ENCODE results near the gene ERH.
"Not testable (repeated sequence)": the region's sequence is repeated elsewhere in the genome, so short reads cannot be mapped to it uniquely, and the experiment has no call there.

ERH gene

GRCh38 chr14:69392481-69392880 lies 5.6 kb downstream of the ERH start:
- no peak for DNase-seq

- DNase-seq: not testable (repeated sequence)
These were observed 6.7 kb downstream of the ERH start for GRCh38 chr14:69391400-69391799.

DNA sequence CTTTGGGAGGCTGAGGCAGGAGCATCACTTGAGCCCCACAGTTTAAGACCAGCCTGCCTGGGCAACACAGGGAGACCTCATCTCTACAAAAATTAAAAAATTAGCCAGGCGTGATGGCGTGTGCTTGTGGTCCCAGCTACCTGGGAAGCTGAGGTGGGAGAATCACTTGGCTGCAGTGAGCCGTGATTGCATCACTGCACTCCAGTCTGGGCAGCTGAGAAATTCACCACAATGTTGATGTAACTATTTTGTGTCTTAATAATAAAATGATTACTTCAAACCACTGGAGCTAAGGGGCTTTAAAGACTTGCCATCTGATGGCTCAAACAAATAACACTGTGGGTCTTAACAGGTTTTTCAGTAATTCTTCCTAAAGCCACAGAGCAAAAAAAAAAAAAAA lies 10.8 kb downstream of the ERH start:
- DNase-seq: peak; percentile 65

DNA sequence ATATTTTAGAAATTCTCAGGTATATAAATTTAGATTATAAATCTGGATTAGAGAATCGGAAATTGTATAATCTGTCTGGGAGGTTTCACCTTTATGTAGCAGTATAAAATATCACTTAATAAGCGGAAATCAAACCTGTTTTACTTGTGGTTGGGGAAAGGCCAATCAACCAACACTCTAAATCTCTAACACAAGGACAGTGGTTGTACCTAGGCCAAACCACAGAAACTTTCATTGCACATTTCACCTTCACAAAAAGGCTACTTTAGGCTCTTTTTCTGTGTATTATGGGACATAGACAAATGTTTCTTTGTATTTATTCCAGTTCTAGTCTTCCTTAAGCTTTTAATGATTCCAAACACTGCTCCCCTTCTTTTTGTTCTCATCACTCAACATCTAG lies 19.8 kb downstream of the ERH start:
- DNase-seq: peak; percentile 77

GRCh38 chr14:69376439-69376838 lies 21.7 kb downstream of the ERH start:
- no peak for DNase-seq

- DNase-seq: no peak
These were observed 22.4 kb downstream of the ERH start for GRCh38 chr14:69375722-69376121.

- DNase-seq: no peak
These were observed 22.9 kb downstream of the ERH start for GRCh38 chr14:69375182-69375581.

DNA sequence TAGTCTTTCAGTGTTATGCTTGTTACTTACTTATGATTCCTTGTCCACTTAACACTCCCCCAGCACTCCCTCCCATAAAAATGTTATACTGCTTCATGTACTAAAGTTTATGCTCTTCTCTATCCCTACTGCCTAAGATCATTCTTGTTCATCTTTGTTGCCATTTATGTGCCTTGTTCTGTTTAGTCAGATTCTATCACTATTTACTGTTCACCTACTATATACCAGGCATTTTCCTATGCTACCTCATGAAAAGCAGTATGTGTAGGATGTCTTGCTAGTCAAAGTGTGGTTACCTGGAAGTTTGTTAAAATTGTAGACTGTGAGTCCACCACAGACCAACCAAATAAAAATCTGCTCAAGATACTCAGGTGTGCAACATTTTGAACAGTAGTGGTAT lies 23.9 kb downstream of the ERH start:
- peak; percentile 39 for DNase-seq

DNA sequence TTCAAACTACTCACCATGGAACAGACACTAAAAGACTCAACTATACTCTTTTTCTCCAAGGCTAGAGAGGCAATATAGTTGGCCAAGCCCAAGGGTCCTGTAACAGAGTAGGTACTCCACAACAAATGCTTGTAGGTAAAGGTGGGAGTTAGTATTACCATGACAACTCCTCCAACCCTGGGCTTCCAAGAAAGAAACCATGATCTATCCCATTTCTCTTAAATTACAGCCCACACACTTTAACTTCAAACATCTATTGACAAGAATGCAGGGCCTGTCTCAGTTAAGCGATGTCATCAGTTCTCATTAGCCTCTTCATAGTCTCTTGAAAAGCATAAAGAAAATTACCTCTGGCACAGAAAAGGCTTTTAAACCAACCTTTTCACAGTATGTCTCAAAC lies 25.0 kb downstream of the ERH start:
- DNase-seq: peak; percentile 96

DNA sequence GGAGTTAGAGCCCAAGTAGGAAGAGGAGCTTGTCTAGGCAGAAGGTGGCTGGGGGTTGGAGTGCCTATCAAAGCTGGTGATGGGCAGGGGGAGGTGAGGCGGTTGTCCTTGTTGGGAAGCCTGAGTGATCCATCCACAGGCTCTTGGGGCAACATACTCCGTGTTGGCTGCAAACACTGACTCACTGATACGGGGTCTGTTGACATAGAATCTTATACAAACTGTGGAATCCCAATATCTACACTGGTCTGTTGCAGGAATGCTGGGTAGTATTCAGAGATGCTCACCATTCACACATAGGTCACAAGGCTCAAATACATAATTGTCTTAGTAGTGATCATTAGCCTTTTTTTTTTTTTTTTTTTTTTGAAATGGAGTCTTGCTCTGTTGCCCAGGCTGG lies 26.0 kb downstream of the ERH start:
- DNase-seq: no peak

DNA sequence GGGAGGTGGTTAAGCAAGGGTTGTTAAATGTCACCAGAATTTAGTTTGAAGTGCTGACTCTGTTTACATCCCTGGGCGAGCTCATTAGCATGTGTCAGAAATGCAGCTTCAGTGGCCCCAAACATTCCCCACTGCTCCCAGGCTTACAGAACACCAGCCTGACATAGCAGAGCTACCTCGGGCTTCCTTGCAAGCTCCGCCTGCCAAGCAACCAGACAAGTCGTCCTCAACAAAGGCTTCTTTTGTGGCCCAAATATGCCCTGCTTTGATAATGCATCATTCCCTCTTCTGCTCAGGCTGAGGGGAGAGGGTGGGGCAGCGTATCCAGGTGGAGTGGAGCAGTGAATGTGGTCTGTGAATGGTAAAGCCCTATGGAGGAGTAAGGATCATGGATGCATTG lies 28.0 kb downstream of the ERH start:
- no peak for DNase-seq

DNA sequence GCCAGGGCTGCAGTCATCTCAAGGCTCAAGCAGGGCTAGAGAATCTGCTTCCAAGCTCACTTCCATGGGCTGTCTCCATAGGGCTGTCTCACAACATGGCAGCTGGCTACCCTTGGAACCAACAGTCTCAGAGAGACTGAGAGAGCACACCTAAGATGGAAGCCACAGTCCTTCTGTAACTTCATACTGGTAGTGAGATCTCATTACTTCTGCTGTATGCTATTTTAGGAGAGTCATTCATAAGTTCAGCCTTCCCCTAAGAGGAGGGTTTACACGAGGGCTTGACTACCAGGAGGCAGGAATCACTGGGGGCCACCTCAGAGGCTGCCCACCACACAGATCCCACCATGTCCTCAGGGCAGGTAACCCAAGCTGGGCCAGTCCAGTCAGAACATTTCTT lies 29.7 kb downstream of the ERH start:
- no peak for DNase-seq

GRCh38 chr14:69366761-69367160 lies 31.3 kb downstream of the ERH start:
- DNase-seq: no peak

DNA sequence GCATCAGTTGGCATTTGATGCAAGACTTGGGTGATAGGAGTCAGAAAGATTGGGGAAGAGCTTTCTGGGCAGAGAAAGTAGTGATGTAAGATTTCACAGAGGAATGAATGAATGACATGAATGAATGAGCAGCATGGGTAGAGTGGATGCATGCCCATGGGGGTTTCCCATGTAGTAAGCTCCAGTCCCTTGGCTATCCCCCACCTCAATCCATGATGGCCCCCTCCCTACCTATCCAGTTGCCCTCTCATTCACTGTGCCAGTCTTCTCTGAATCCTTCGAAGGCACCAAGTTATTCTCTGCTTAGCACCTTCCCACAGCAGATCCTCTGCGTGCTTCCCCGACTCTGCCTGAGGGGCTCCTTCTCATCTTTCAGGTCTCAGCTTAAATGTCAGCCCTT lies 32.0 kb downstream of the ERH start:
- DNase-seq: no peak

DNA sequence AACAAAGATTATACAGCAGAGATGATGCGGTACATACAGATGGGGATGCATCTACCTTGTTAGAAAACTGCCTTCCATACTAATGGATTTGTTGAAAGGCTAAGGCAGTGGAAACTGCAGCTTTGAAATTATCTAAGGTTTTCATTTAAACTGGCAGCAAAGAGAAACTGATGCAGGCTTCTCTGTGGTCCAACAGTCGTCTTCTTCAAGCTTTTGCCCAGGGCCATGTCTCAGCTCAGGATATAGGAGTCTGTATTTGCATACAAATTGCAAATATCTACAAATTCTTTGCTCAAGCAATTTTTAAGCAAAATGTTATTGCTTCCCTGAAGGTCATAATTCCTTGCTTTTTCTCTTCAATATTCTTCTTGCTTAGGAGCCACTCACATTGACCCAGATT lies 33.7 kb downstream of the ERH start:
- DNase-seq: no peak

DNA sequence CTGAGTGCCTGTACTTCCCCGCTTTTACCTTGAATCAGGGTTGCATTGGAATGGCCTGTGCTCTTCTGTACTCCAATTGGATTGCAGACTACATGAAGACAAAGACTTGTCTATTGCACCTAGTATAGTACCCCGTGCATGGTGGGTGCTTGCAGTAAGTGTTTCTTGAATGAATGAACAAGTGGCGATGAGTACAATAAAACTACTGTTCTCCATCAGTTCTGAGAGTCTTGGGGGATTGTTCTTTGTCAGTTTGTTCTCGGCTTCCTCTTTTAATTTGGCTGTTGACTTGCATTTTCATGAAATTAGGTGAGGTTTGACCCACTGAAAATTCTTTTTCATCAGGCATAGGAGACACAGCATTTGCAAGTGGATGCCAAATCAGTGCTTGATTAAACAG lies 34.1 kb downstream of the ERH start:
- DNase-seq: no peak

GRCh38 chr14:69363055-69363454 lies 35.0 kb downstream of the ERH start:
- peak; percentile 13 for DNase-seq

DNA sequence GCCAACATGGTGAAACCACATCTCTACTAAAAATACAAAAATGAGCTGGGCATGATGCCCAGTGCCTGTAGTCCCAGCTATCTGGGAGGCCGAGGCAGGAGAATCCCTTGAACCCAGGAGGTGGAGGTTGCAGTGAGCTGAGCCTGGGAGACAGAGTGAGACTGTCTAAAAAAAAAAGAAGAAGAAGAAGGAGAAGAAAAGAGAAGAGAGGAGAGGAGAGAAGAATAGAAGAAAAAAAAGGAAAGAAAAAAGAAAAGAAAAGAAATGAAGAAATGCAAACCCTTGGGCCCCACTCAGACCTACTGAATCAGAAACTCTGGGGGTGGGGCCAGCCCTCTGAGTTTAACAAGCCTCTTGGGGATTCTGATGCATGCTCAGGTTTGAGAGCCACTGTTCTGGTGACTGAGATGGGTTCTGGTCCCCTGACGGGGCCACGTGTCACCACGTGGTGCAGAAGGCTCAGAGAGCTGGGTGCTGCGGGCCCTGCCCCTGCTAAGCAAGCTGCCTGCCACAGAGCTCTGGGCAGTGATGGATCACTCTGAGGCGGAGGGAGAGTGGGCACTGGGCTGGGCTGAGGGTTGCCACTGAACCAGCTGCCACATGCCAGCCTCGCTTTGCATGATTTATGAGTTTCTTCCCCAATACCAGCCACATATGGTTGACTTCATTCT lies 37.5 kb downstream of the ERH start:
- peak; percentile 73 for DNase-seq

GRCh38 chr14:69358966-69359365 lies 39.1 kb downstream of the ERH start:
- DNase-seq: no peak

GRCh38 chr14:69358233-69358963 lies 39.7 kb downstream of the ERH start:
- DNase-seq: peak; percentile 79

GRCh38 chr14:69357544-69358200 lies 40.4 kb downstream of the ERH start:
- no peak for DNase-seq

DNA sequence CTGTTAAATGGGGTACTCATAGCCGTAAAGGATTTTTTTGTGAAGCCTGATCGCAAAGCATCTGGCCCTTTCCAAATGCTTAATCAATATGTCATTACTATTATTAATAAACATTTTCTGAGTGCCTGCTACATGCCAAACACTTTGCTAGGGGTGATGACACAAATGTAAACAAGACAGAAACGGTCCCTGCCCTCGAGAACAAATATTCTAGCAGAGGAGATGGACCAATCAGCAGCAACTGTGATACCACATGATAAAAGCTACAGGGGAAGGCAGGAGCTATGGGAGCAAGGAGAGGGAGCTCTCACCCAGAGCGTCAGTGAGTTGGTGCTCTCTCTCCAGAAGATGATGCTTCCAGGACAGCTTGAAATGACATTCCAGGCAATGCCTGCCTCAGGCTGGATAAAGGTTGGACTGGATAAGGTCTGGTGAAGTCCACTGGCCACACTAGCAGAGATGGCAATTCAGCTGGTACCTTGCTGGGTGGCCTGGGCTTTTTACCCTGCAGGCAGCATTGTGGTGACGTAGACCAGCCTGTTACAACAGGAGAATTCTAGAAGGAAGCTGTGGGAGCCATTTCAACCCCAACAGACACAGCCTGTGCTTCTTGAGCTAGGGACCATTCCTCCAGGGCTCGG lies 41.1 kb downstream of the ERH start:
- no peak for DNase-seq

DNA sequence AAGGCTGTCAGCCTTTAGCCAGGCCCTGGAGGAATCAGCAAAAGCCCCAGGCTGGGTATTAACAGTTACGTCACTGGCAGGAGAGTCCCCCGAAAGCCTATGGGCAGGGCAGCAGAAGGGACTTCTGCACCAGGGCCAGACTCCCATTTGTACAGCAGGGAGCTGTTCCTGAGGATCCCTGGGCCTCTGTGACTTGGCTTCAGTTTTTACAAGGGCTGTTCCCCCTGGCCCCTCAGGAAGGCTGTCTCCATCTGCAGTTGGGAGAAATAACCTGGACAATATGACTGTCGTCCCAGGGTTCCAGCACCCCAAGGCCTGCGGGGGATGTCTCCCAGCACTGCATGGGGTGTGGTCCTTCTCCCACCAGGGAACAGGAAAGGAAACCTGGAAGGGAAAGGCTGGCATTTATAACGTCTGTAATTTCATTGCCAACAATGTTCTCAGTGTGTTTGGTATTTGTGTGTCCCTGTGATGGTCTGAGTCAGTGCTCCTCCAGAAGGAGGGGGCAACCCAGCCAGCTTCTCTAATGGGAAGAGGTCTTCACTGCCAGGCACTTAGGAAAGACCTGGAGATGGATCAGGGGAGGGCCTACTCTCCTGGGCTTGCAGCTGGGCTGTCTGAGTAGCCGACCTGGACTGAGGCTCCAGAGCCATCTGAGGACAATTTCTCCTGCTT lies 42.4 kb downstream of the ERH start:
- DNase-seq: peak; percentile 98

All from DMS79 (cell line).